Measurements from ENCODE around the gene POMGNT2.

DNA sequence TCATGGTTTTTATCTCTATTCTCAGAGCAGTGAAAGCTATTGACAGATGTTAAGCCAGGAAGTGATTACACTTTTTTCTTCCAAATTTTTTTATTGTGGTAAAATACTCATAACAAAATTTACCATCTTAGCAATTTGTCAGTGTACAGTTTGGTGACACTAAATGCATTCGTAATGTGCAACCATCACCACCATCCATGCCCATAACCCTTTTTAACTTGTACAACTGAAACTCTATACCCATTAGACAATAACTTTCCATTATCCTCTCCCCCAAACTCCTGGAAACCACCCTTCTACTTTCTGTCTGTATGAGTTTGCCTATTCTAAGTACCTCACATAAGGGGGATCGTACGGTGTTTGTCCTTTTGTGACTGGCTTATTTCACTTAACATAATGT is 15.1 kb upstream of the POMGNT2 start:
- TF ChIP-seq, protein P1, sequence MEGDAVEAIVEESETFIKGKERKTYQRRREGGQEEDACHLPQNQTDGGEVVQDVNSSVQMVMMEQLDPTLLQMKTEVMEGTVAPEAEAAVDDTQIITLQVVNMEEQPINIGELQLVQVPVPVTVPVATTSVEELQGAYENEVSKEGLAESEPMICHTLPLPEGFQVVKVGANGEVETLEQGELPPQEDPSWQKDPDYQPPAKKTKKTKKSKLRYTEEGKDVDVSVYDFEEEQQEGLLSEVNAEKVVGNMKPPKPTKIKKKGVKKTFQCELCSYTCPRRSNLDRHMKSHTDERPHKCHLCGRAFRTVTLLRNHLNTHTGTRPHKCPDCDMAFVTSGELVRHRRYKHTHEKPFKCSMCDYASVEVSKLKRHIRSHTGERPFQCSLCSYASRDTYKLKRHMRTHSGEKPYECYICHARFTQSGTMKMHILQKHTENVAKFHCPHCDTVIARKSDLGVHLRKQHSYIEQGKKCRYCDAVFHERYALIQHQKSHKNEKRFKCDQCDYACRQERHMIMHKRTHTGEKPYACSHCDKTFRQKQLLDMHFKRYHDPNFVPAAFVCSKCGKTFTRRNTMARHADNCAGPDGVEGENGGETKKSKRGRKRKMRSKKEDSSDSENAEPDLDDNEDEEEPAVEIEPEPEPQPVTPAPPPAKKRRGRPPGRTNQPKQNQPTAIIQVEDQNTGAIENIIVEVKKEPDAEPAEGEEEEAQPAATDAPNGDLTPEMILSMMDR (conservative IDR thresholded peaks at IDR 0.05): no peak
- no peak for TF ChIP-seq ZFX (IDR thresholded peaks at IDR 0.05)
